ENCODE data around the gene IQCB1.

DNA sequence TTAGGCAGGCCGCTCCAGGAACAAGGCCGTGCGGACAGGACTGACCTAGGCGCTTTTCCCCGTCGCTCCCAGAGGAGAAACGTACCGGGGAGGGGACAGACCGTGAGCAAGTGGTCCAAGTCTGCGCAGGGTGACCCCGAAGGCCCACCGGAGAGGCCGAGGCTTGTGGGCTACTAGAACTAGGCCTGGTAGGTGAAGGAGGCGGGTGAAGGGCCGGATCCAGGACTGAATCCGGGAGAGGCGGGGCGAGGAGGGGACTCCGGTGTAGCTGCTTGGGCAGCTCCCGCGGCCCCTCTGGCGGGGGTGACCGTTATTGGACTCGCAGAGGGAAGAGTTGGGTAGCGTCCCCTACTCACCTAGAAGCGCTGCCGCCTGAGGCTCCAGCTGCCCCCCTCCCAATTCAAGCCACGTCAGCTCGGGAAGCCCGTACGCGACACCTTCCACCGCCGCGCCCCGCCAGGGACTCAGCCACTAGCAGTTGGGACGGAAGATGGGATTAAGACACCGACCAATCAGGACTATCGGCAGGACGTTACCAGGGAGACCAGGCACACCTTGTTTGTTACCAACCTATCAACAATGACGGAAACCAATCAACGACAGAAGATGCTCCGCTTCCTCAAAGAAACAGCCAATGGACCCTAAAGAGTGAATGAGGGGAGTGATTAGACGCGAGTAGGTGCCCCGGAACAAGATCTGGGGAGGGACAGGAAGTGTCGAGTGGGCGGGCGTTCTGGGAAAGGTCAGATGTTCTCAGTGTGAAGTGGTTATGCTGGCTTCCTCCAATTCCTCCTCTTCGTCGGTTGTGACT, 85.4 kb downstream of the IQCB1 start, which contains the start of gene GOLGB1:
- TF ChIP-seq CTCF (IDR thresholded peaks at IDR 0.05) (peak; percentile 7), EZH2phosphoT487 (IDR thresholded peaks at IDR 0.05) (no peak), EZH2 (IDR thresholded peaks at IDR 0.05) (peak; percentile 45)

Measured in neural progenitor cell (in vitro differentiated cells).